Calu3 (cell line): Measurements from ENCODE around the gene SASH3. TPM values are rescaled to one million over a fixed set of nuclear protein-coding genes. Genes with fewer than 3 reads are reported as not detected.

ENCODE experiments used
- BruUV-seq: library from RNA; stranded (reverse); fragments of 400-500 nt; replicated peaks from 2 replicates; lab custom pipeline; 2021; lab: Mats Ljungman, UMichigan
- CTCF ChIA-PET: fragments of 300-600 bp; sonication (Branson Sonifier 250); formaldehyde crosslinking; loops from one replicate; lab custom pipeline; 2022; ENCODE audit warnings: antibody characterized with exemption; lab: Charles Lee
- DNase-seq: peaks from one replicate; pipeline ENCODE4 v3.0.0; 2022
- H3K27ac Mint-ChIP-seq: one replicate; pipeline ENCODE4 v1.8.0; 2022; ENCODE audit warnings: mixed read lengths; ENCODE audit not compliant: unreplicated experiment
- H3K27me3 Mint-ChIP-seq: one replicate; pipeline ENCODE4 v1.8.0; 2022; ENCODE audit warnings: mixed read lengths; ENCODE audit not compliant: unreplicated experiment
- H3K36me3 Mint-ChIP-seq: one replicate; pipeline ENCODE4 v1.8.0; 2022; ENCODE audit warnings: mild to moderate bottlenecking, moderate library complexity, mixed read lengths; ENCODE audit not compliant: insufficient read depth, unreplicated experiment
- H3K4me1 Mint-ChIP-seq: one replicate; pipeline ENCODE4 v1.8.0; 2022; ENCODE audit warnings: mild to moderate bottlenecking, low read depth, mixed read lengths; ENCODE audit not compliant: unreplicated experiment
- H3K4me3 Mint-ChIP-seq: one replicate; pipeline ENCODE4 v1.8.0; 2022; ENCODE audit warnings: mild to moderate bottlenecking, low read depth, moderate library complexity, mixed read lengths; ENCODE audit not compliant: unreplicated experiment
- H3K9me3 Mint-ChIP-seq: one replicate; pipeline ENCODE4 v1.8.0; 2022; ENCODE audit warnings: low read depth, mixed read lengths; ENCODE audit not compliant: unreplicated experiment
- intact Hi-C: fragments of 100-400 bp; cut with micrococcal nuclease; formaldehyde crosslinking; loops from one replicate; pipeline ENCODE4 v1.10.0; 2022; ENCODE audit not compliant: unreplicated experiment
- total RNA-seq: library from RNA; stranded (reverse); gene quantifications from 2 replicates; pipeline ENCODE4 v1.2.3, GENCODE V29; 2022
- TF ChIP-seq, protein P1 (sequence below): fragments of 200-600 bp; IDR thresholded peaks from one replicate; pipeline ENCODE4 v1.8.0; 2022; ENCODE audit warnings: antibody characterized with exemption; ENCODE audit not compliant: unreplicated experiment

The SASH3 gene
- total RNA-seq, 1 experiment from 2014 or later: not detected

DNA sequence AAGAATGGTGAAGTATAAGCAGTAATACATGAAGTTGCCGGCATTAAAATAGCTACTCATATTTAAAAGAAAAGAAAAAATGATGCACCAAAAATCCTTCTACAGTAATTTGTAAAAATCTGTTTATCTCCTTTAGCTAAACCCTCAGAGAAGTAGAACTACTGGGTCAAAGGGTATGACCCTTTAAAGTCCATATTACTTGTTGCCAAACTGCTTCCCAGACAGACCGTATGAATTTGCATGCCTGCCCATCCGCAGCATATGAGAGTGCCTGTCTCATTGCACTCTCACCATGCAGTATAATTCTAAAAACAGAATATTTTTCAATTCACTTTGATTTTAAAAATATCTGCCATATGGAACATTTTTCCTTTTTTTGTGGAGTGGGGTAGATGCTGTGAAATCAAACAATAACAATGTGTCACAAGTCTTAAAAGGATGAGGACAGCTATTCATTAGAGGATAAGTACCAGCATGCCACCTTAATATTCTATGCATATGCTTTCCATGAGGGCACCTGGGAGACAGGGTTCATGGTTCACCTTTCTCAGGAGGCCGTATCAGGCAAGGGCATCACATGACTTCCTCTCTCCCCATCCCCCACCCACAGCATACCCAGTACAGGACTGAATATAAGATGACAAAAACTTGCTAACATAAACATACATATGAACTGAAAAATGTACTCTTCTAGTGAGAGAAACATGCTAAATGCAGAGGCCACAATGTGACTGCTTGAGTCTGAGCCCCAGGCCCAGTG, 46.2 kb downstream of the SASH3 start:
- intact Hi-C loops: no loop called here
- Mint-ChIP-seq H3K4me3 (no peak overlapping the region), H3K9me3 (no peaks in the 10 kb centered on the region), H3K27me3 (no peaks in the 10 kb centered on the region), H3K4me1 (no peaks in the 10 kb centered on the region), H3K36me3 (peaks cover 3% of the 10 kb centered on the region), H3K27ac (no peak overlapping the region)
- CTCF ChIA-PET: no interaction called here
- TF ChIP-seq, protein P1, sequence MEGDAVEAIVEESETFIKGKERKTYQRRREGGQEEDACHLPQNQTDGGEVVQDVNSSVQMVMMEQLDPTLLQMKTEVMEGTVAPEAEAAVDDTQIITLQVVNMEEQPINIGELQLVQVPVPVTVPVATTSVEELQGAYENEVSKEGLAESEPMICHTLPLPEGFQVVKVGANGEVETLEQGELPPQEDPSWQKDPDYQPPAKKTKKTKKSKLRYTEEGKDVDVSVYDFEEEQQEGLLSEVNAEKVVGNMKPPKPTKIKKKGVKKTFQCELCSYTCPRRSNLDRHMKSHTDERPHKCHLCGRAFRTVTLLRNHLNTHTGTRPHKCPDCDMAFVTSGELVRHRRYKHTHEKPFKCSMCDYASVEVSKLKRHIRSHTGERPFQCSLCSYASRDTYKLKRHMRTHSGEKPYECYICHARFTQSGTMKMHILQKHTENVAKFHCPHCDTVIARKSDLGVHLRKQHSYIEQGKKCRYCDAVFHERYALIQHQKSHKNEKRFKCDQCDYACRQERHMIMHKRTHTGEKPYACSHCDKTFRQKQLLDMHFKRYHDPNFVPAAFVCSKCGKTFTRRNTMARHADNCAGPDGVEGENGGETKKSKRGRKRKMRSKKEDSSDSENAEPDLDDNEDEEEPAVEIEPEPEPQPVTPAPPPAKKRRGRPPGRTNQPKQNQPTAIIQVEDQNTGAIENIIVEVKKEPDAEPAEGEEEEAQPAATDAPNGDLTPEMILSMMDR: no peak
- BruUV-seq: no TSS peak
- DNase-seq: no peak

DNA sequence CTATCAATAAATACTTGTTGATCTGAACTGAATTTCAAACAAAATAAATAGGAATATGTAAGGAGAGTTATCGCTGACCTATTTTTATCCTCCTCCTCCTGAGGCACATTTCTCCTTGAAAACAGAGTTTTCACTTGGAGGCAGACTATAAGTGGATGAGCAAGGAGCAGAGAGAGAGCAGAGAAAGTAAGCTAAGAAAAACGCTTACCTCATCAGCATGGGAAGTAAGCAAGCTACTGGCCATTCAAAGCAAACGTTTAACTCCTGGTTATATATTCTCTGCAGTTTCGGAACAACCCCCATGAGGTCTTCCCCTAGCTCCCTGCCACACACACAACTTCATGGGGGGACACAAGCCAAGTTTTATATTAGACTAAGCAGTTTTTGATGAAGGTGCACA, 50.7 kb downstream of the SASH3 start:
- CTCF ChIA-PET: no interaction called here
- H3K4me3 Mint-ChIP-seq: no peak overlapping the region
- no peaks in the 10 kb centered on the region for H3K9me3 Mint-ChIP-seq
- no peaks in the 10 kb centered on the region for H3K36me3 Mint-ChIP-seq
- no peak for DNase-seq
- peaks cover 19% of the 10 kb centered on the region for H3K4me1 Mint-ChIP-seq
- intact Hi-C loops: no loop called here
- H3K27ac Mint-ChIP-seq: no peak overlapping the region
- TF ChIP-seq, protein P1: no peak
- no peaks in the 10 kb centered on the region for H3K27me3 Mint-ChIP-seq
- BruUV-seq: no TSS peak

DNA sequence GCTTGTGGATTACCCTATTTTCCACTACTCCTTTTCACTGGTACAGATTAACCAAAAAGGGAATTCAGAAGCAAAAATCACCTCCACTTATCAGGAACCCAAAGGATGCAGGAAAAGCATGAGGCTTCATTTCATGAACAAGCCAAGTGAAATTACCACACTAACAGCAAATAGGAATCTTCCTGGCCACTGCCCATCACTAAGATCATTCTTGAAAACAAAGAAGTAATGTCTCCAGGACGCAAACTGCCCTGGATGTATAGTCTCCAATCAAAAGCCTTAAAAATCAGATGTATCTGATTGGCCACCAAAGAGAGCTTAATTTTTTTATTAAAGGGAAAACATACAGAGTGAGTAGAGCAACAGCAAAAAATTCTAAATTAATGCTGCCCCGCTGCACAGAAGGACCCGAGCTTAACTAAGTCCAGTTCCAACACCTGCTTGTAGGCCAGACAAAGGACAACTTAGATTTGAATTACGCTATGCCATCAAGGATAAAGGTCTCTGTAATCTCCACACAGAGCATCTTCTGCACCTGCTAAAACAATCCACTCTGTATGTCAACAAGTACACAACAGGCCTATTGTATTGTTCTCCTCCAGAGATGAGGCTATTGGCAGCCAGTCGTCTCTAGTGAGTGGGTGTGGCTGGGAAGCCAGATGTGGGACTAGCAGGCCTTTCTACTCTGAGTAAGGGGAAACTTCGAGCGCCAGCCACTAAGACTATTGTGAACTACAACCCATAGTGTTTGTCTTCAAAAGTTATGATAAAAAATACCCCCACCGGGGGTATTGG, 51.5 kb downstream of the SASH3 start:
- no TSS peak for BruUV-seq
- H3K27ac Mint-ChIP-seq: no peak overlapping the region

GRCh38 chrX:129833153-129833990, 53.6 kb downstream of the SASH3 start:
- no peak for DNase-seq
- Mint-ChIP-seq H3K27ac (no peak overlapping the region), H3K27me3 (no peaks in the 10 kb centered on the region), H3K36me3 (no peaks in the 10 kb centered on the region), H3K9me3 (no peaks in the 10 kb centered on the region), H3K4me3 (no peak overlapping the region), H3K4me1 (peaks cover 19% of the 10 kb centered on the region)
- BruUV-seq: no TSS peak
- TF ChIP-seq, protein P1: no peak
- intact Hi-C loops: no loop called here
- CTCF ChIA-PET: no interaction called here

More for the DNA sequence above, 51.5 kb downstream of the SASH3 start:
- H3K36me3 Mint-ChIP-seq: no peaks in the 10 kb centered on the region
- H3K4me3 Mint-ChIP-seq: no peak overlapping the region
- intact Hi-C loops: no loop called here
- TF ChIP-seq, protein P1: no peak
- CTCF ChIA-PET: no interaction called here
- peaks cover 19% of the 10 kb centered on the region for H3K4me1 Mint-ChIP-seq
- H3K27me3 Mint-ChIP-seq: no peaks in the 10 kb centered on the region
- no peaks in the 10 kb centered on the region for H3K9me3 Mint-ChIP-seq
- no peak for DNase-seq
